T-helper 1 cell (primary cell): ENCODE results near the gene LCE1F.

ENCODE experiments used
- DNase-seq, 5 donors: peaks; one replicate each; pipeline ENCODE4 v3.0.0-alpha.2; 2012 to 2020

The LCE1F gene

GRCh38 chr1:152777510-152778137 lies 2.7 kb downstream of the LCE1F start:
- no peak for DNase-seq

- no peak for DNase-seq
Measured at GRCh38 chr1:152783095-152783494, 8.2 kb downstream of the LCE1F start.

- DNase-seq = no peak
Measured at GRCh38 chr1:152786077-152786476, 11.1 kb downstream of the LCE1F start, which contains the start of gene LCE1E. Gene LCE1E (plus strand): TSS chr1:152786257. CDS start chr1:152787300, 1,043 bp downstream.

GRCh38 chr1:152795686-152796085 lies 20.7 kb downstream of the LCE1F start:
- DNase-seq = no peak

- no peak for DNase-seq
Measured at GRCh38 chr1:152796421-152796820, 21.5 kb downstream of the LCE1F start, which contains the start of gene LCE1D. Gene LCE1D (plus strand): TSS chr1:152796721. CDS start chr1:152797795, 1,074 bp downstream.

- DNase-seq = no peak
Measured at GRCh38 chr1:152801333-152801732, 26.4 kb downstream of the LCE1F start.

- DNase-seq = no peak
Measured at GRCh38 chr1:152806576-152806975, 31.6 kb downstream of the LCE1F start, which contains the start of gene LCE1C. Gene LCE1C (minus strand): TSS chr1:152806651. CDS start chr1:152805478, 1,173 bp downstream.

- DNase-seq = no peak
Measured at GRCh38 chr1:152811050-152811449, 36.1 kb downstream of the LCE1F start.

- DNase-seq = no peak
Measured at GRCh38 chr1:152811671-152812070, 36.7 kb downstream of the LCE1F start, which contains the start of gene LCE1B. Gene LCE1B (plus strand): TSS chr1:152811971. CDS start chr1:152812447, 476 bp downstream.

- DNase-seq = no peak
Measured at GRCh38 chr1:152817309-152817708, 42.4 kb downstream of the LCE1F start.

GRCh38 chr1:152823294-152823693 lies 48.4 kb downstream of the LCE1F start:
- DNase-seq = no peak

- no peak for DNase-seq
Measured at GRCh38 chr1:152824964-152825363, 50.0 kb downstream of the LCE1F start.
